Loucy (cell line): ENCODE measurements around the gene CCDC134.

Source experiments
- EZH2phosphoT487 ChIP-seq: fragments of 200-600 bp; IDR thresholded peaks from 2 replicates; pipeline ENCODE4 v1.6.1; 2018; ENCODE audit warnings: antibody characterized with exemption, mild to moderate bottlenecking, moderate library complexity, borderline replicate concordance
- TF ChIP-seq, protein P1 (sequence below): fragments of 200-600 bp; sonication (generic); conservative IDR thresholded peaks from 2 replicates; pipeline ENCODE4 v1.5.1; 2014; ENCODE audit warnings: mild to moderate bottlenecking, antibody characterized with exemption, low read length

DNA sequence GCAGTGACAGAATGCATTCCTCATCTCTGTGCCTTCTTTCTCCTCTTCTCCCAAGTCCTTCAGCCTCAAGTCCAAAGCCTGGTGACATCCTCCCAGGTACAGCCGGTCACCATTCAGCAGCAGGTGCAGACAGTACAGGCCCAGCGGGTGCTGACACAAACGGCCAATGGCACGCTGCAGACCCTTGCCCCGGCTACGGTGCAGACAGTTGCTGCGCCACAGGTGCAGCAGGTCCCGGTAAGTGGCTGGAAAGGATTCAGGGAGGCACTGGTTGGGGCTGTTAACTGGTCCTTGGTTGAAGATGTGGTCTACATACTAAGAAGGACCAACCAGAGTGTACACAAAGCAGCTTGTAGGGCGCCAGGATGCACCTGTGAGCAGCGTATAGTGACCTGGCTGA lies 68.1 kb downstream of the CCDC134 start:
- TF ChIP-seq, protein P1, sequence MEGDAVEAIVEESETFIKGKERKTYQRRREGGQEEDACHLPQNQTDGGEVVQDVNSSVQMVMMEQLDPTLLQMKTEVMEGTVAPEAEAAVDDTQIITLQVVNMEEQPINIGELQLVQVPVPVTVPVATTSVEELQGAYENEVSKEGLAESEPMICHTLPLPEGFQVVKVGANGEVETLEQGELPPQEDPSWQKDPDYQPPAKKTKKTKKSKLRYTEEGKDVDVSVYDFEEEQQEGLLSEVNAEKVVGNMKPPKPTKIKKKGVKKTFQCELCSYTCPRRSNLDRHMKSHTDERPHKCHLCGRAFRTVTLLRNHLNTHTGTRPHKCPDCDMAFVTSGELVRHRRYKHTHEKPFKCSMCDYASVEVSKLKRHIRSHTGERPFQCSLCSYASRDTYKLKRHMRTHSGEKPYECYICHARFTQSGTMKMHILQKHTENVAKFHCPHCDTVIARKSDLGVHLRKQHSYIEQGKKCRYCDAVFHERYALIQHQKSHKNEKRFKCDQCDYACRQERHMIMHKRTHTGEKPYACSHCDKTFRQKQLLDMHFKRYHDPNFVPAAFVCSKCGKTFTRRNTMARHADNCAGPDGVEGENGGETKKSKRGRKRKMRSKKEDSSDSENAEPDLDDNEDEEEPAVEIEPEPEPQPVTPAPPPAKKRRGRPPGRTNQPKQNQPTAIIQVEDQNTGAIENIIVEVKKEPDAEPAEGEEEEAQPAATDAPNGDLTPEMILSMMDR, result no peak
- TF ChIP-seq EZH2phosphoT487, result no peak
